Stomach (tissue), 4 donors: ENCODE measurements around the gene OSMR.

Experiments
- CTCF ChIP-seq, 7 experiments: fragments of 450-650 bp in 4 of 7; fragments of 200-600 bp in 3 of 7; sonication (generic) in 3 of 7; IDR thresholded peaks; one replicate each; pipeline ENCODE4 v1.5.1; 2016 to 2019; ENCODE audit warnings: antibody characterized with exemption in 7 of 7, control low read depth in 2 of 7, mild to moderate bottlenecking in 1 of 7
- POLR2A ChIP-seq, 4 donors: fragments of 450-650 bp; IDR thresholded peaks; one replicate each; pipeline ENCODE4 v1.6.1; 2016; ENCODE audit warnings: antibody characterized with exemption in 4 of 4, control low read depth in 2 of 4, mild to moderate bottlenecking in 1 of 4, moderate library complexity in 1 of 4

GRCh38 chr5:38892363-38892762, 46.6 kb downstream of the OSMR start:
- TF ChIP-seq CTCF (IDR thresholded peaks at IDR 0.05) (no peak), POLR2A (IDR thresholded peaks at IDR 0.05) (no peak)
